A375 (cell line): ENCODE results near the gene FGFBP3. TPM values are rescaled to one million over a fixed set of nuclear protein-coding genes. Genes with fewer than 3 reads are reported as not detected.

Experiments used
- small RNA-seq: library from RNA; depleted of rRNA; stranded (forward); fragments of <200 nt; gene quantifications from one replicate; pipeline ENCODE3, GENCODE V24; 2014
- total RNA-seq: library from RNA; depleted of rRNA; stranded (reverse); fragments of >200 nt; shearing (Covaris generic); gene quantifications from 2 replicates; pipeline ENCODE4 v1.2.3, GENCODE V29; 2014; rRNA removed

FGFBP3 gene, protein sequence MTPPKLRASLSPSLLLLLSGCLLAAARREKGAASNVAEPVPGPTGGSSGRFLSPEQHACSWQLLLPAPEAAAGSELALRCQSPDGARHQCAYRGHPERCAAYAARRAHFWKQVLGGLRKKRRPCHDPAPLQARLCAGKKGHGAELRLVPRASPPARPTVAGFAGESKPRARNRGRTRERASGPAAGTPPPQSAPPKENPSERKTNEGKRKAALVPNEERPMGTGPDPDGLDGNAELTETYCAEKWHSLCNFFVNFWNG
- total RNA-seq, result 0.94 and 1.1 TPM in 2 replicates

DNA sequence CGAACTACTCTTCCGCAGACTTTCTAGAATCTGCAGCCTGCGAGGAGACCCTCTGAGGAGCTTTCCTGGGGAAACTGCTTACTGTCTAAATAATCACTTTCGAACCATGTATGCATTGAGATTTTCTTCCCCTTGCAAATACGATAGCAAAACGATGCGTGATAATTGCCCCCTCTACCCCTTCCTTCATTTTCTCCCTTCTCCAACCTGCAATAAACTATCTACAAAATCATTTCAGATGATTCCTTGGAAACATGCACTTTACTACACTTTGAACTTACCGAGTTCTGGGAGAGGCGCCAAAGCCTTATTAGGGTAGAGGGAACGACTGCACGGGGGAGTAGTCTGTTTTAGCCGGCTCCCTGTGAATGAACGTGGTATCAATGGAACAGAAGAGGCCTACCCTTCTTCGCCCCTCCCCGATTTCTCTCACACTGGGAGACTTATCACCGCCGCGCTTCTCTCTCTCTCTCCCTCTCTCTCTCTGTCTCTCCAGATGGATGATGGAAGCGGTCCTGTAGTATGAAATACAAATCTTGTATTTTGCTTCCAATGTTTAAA lies at the start of gene FGFBP3:
Gene FGFBP3, minus strand, starts transcription at position 370 of the 561 bp plus-strand sequence. CDS start 517 bp downstream, outside the sequence.

DNA sequence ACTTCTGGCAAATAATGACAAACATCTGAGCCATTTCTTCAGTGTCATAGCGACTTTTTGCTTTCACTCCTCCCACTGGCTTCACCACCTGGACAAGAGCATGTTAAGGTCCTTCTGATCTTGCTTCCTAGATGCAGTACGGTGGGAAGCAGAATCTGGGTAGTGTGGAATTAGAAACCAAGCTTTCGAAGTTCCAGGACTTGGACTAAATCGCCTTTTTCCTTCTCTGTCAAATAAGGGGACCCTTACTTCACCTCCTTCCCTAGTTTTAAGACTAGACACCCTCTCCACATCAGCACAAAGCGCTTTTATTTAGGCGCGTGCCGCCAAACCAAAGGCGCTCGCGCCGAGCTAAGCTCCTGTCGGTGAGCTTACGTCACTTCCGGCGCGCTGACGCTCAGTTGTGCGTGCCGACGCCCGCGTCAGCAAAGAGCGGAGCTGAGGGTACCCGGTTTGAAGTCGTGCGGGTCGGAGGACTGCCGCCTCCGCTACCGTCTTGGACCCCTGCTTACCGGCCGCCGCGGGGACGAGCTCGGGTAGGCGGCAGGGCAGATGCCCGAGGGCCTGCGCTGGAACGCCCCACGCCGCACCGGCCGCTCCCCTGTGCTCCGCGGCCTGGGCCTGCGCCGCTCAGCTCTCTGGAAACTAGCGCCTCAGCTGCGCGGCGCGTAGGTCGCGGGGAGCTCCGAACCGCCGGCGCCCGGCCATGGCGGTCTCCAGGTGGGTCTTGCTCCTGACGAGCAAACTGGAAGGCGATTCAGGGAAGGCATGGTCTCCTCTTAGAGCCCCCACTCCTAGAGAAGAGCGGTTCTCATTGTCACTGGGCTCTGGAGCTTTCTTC lies 14.3 kb upstream of the FGFBP3 start, which contains the start of gene BTAF1:
Gene BTAF1, plus strand, starts transcription at position 400 of the 841 bp plus-strand sequence. Its CDS starts 307 bp downstream, at position 707.

Small RNAs within 50 kb of the gene (small RNA-seq; reads per million reads assigned to genes)
- not detected for gene AL359198.2

Other genes starting within 250 kb of the FGFBP3 start
- gene TNKS2, start 111.1 kb downstream of the FGFBP3 start, total RNA-seq, result 17.1 and 18.9 TPM in 2 replicates
- gene BTAF1, start 14.3 kb upstream of the FGFBP3 start, total RNA-seq, result 35.0 and 39.6 TPM in 2 replicates